Islet precursor cell (in vitro differentiated cells): ENCODE results near the gene TUBB4A.

Experiments
- DNase-seq: peaks from one replicate; pipeline ENCODE4 v3.0.0-alpha.2; 2018

Gene TUBB4A

DNA sequence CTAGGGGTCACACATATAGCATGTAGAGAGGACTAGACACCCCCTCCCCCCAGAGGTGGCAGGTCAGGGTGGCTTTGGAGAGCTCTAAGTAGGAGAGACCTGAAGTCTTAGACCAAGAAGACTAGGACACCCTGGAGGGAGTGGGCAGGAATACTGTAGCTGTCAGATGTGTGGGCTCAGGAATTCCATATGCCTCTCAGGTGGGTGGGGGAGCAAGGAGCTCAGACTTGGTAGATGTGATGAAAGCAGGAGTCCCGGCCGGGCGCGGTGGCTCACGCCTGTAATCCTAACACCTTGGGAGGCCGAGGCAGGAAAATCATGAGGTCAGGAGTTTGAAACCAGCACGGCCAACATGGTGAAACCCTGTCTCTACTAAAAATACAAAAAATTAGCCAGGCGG lies 36.4 kb downstream of the TUBB4A start:
- DNase-seq, result no peak

GRCh38 chr19:6465006-6465405 lies 37.1 kb downstream of the TUBB4A start:
- DNase-seq, result no peak

- DNase-seq, result peak; percentile 90
Measured at GRCh38 chr19:6464070-6464873, 37.8 kb downstream of the TUBB4A start, which contains the start of gene CRB3. TSS of gene CRB3 (plus strand) at chr19:6464271. CDS start at chr19:6464702, 431 bp downstream.

GRCh38 chr19:6460099-6460884 lies 41.8 kb downstream of the TUBB4A start:
- peak; percentile 98 for DNase-seq

- peak; percentile 91 for DNase-seq
Measured at GRCh38 chr19:6459262-6460098, 42.6 kb downstream of the TUBB4A start, which contains the start of gene SLC25A23. TSS of gene SLC25A23 (minus strand) at chr19:6459792. CDS start at chr19:6459628, 164 bp downstream.

DNA sequence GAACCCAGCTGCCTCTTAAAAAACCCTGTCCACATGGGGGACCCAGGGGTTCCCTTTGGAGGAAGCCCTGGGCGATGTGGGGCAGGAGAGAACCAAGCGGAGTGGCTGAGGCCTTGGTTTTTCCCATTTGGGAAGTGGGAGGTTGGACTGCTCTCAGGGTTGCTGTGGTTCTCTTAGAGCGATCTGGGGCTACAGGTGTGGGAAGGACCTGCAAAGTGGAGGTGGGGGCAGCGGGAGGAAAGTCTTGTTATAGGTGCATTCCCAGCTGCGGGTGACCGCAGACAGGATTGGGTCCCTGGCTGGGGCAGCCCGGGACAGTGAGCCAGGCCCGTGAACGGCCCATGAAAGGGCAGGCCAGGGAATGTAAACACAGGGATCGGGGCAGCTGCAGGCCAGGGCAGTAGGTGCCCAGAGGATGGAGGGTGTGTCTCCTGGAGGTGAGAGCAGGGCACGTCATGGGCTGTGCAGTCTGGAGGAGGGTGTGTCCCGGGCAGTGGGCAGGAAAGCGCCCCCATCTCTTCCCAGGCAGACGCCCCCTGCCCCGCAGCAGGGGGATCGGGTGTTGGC lies 43.3 kb downstream of the TUBB4A start:
- DNase-seq, result peak; percentile 60

- no peak for DNase-seq
Measured at GRCh38 chr19:6457958-6458694, 44.0 kb downstream of the TUBB4A start.

GRCh38 chr19:6455924-6456323 lies 46.2 kb downstream of the TUBB4A start:
- no peak for DNase-seq

- no peak for DNase-seq
Measured at GRCh38 chr19:6453951-6454565, 48.1 kb downstream of the TUBB4A start.

DNA sequence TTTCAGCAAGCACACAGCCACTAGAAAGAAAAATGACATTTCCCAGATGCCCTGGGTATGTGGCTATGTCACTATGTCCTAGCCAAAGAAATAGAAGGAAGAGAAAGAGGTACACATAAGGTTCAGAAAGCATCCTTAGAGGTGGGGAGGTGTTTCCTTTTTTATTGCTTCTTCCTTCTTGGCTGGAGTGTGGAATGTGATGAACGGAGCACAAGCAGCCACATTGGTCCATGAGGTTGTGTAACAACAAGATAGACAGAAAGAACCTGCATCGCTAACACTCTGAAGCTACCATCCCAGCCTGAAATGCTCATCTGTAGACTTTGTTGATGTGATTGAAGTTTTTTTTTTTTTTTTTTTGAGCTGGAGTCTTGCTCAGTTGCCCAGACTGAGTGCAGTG lies 49.2 kb downstream of the TUBB4A start:
- no peak for DNase-seq

GRCh38 chr19:6452223-6452614 lies 49.9 kb downstream of the TUBB4A start:
- DNase-seq, result no peak

DNA sequence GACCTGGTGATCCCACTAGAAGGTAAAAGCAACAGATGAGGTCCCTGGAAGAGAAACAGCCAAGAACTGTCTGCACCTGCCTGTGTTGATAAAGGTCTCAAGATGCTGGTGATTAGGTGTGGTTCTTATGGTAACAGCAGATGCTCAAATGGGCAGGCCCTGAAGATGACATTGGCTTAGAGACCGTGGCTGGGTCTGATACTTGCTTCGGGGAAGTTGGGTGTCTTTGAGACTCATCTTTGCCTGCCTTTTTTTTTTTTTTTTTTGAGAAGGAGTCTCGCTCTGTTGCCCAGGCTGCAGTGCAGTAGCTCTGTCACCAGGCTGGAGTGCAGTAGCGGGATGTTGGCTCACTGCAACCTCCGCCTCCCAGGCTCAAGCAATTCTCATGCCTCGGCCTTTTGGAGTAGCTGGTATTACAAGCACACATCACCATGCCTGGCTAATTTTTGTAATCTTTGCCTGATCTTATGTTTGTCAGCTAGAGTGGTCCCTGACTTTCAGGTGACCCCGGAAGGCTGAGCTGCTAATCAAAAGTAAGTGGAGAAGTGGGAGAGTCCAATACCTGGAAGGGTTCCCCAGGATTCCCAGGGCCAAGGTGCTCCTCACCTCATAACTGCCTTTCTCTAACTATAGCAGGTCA lies 50.4 kb downstream of the TUBB4A start:
- no peak for DNase-seq

GRCh38 chr19:6450166-6450565 lies 51.9 kb downstream of the TUBB4A start:
- DNase-seq, result no peak

- DNase-seq, result no peak
Measured at GRCh38 chr19:6448045-6448444, 54.1 kb downstream of the TUBB4A start.

DNA sequence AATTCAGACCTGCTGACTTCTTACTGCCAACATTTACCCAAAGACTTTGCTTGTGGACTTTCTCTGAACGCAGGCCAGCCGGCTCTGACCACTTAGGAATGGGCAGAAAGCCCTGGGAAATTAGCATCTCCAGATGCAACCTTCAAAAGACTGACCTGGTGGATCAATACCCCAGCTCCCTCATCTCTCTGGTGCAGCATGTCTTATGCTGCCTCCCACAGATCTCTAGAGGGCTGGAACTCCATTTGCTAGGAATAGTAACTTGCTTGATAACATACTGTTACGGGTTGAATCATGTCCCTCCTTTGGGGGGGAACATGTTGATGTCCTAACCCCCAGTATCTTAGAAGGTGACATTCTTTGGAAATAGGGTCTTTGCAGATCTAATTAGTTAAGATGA lies 55.7 kb downstream of the TUBB4A start:
- DNase-seq, result no peak
